ENCODE measurements around the gene PDCD11. TPM values are rescaled to one million over a fixed set of nuclear protein-coding genes. Genes with fewer than 3 reads are reported as not detected.

The PDCD11 gene
- total RNA-seq, 1 donor from 2014 or later = 72.8 TPM

- peaks cover 2% of the 10 kb centered on the region for H3K9me3 Mint-ChIP-seq (ENCODE audit: unreplicated experiment)
- Histone ChIP-seq H3K27ac (ENCODE audit: low read depth, low read length) (no peak overlapping the region), H3K9me3 (ENCODE audit: insufficient read depth, low read depth, low read length) (no peaks in the 10 kb centered on the region), H4K20me1 (ENCODE audit: insufficient read depth, low read length) (no peaks in the 10 kb centered on the region), H3K4me3 (ENCODE audit: insufficient read depth, low read depth, low read length) (no peak overlapping the region), H3K27me3 (ENCODE audit: insufficient read depth, low read length) (peaks cover 30% of the 10 kb centered on the region), H3K4me2 (ENCODE audit: low read length) (peak overlapping the region; percentile 11), H3K79me2 (ENCODE audit: insufficient read depth, low read length) (no peaks in the 10 kb centered on the region), H3K9ac (ENCODE audit: low read length) (no peak overlapping the region), H3K4me1 (ENCODE audit: insufficient read depth, low read length) (no peaks in the 10 kb centered on the region), H2AFZ (ENCODE audit: low read depth, low read length) (peak overlapping the region; percentile 47), H3K36me3 (ENCODE audit: insufficient read depth, low read length) (no peaks in the 10 kb centered on the region)
- H3K27ac Mint-ChIP-seq (ENCODE audit: unreplicated experiment) = no peak overlapping the region
- no peak for FAIRE-seq
- H3K27me3 Mint-ChIP-seq (ENCODE audit: low read depth, unreplicated experiment) = peaks cover 9% of the 10 kb centered on the region
- peaks cover 4% of the 10 kb centered on the region for H3K4me1 Mint-ChIP-seq (ENCODE audit: low read depth, unreplicated experiment)
- H3K4me3 Mint-ChIP-seq (ENCODE audit: unreplicated experiment) = no peak overlapping the region
- TF ChIP-seq CTCF (IDR thresholded peaks at IDR 0.05; ENCODE audit: insufficient read depth, low read depth, low read length) (no peak), EZH2 (IDR thresholded peaks at IDR 0.05; ENCODE audit: insufficient read depth, low read length) (no peak)
- H3K36me3 Mint-ChIP-seq (ENCODE audit: low read depth, unreplicated experiment) = no peaks in the 10 kb centered on the region
- no peak for DNase-seq (ENCODE audit: low read depth)
Observed at GRCh38 chr10:103473261-103473671, 76.8 kb downstream of the PDCD11 start.

- Histone ChIP-seq H3K36me3 (ENCODE audit: insufficient read depth, low read length) (no peaks in the 10 kb centered on the region), H3K27ac (ENCODE audit: low read depth, low read length) (no peak overlapping the region), H3K4me2 (ENCODE audit: low read length) (no peak overlapping the region), H3K4me1 (ENCODE audit: insufficient read depth, low read length) (no peaks in the 10 kb centered on the region), H3K9me3 (ENCODE audit: insufficient read depth, low read depth, low read length) (no peaks in the 10 kb centered on the region), H3K4me3 (ENCODE audit: insufficient read depth, low read depth, low read length) (no peak overlapping the region), H3K27me3 (ENCODE audit: insufficient read depth, low read length) (peaks cover 32% of the 10 kb centered on the region), H2AFZ (ENCODE audit: low read depth, low read length) (no peak overlapping the region), H4K20me1 (ENCODE audit: insufficient read depth, low read length) (no peaks in the 10 kb centered on the region), H3K79me2 (ENCODE audit: insufficient read depth, low read length) (no peaks in the 10 kb centered on the region), H3K9ac (ENCODE audit: low read length) (no peak overlapping the region)
- no peak overlapping the region for H3K27ac Mint-ChIP-seq (ENCODE audit: unreplicated experiment)
- FAIRE-seq (no peak), DNase-seq (ENCODE audit: low read depth) (no peak)
- H3K27me3 Mint-ChIP-seq (ENCODE audit: low read depth, unreplicated experiment) = peaks cover 10% of the 10 kb centered on the region
- H3K36me3 Mint-ChIP-seq (ENCODE audit: low read depth, unreplicated experiment) = no peaks in the 10 kb centered on the region
- peaks cover 4% of the 10 kb centered on the region for H3K4me1 Mint-ChIP-seq (ENCODE audit: low read depth, unreplicated experiment)
- TF ChIP-seq EZH2 (IDR thresholded peaks at IDR 0.05; ENCODE audit: insufficient read depth, low read length) = no peak
- TF ChIP-seq CTCF (IDR thresholded peaks at IDR 0.05; ENCODE audit: insufficient read depth, low read depth, low read length) = no peak
- no peak overlapping the region for H3K4me3 Mint-ChIP-seq (ENCODE audit: unreplicated experiment)
- peaks cover 2% of the 10 kb centered on the region for H3K9me3 Mint-ChIP-seq (ENCODE audit: unreplicated experiment)
Observed at GRCh38 chr10:103474077-103474476, 77.7 kb downstream of the PDCD11 start.

- H3K4me3 Mint-ChIP-seq (ENCODE audit: unreplicated experiment) = no peak overlapping the region
- FAIRE-seq = no peak
- H3K27ac Mint-ChIP-seq (ENCODE audit: unreplicated experiment) = no peak overlapping the region
Observed at GRCh38 chr10:103475437-103475836, 79.0 kb downstream of the PDCD11 start.

More at GRCh38 chr10:103475437-103475836, 79.0 kb downstream of the PDCD11 start:
- Histone ChIP-seq H3K4me3 (ENCODE audit: insufficient read depth, low read depth, low read length) (no peak overlapping the region), H3K27ac (ENCODE audit: low read depth, low read length) (no peak overlapping the region), H3K4me2 (ENCODE audit: low read length) (no peak overlapping the region), H3K9me3 (ENCODE audit: insufficient read depth, low read depth, low read length) (no peaks in the 10 kb centered on the region), H3K79me2 (ENCODE audit: insufficient read depth, low read length) (no peaks in the 10 kb centered on the region), H3K9ac (ENCODE audit: low read length) (no peak overlapping the region), H3K27me3 (ENCODE audit: insufficient read depth, low read length) (peaks cover 27% of the 10 kb centered on the region), H3K4me1 (ENCODE audit: insufficient read depth, low read length) (no peaks in the 10 kb centered on the region), H4K20me1 (ENCODE audit: insufficient read depth, low read length) (no peaks in the 10 kb centered on the region), H2AFZ (ENCODE audit: low read depth, low read length) (no peak overlapping the region), H3K36me3 (ENCODE audit: insufficient read depth, low read length) (no peaks in the 10 kb centered on the region)
- Mint-ChIP-seq H3K9me3 (ENCODE audit: unreplicated experiment) (peaks cover 1% of the 10 kb centered on the region), H3K4me1 (ENCODE audit: low read depth, unreplicated experiment) (peaks cover 4% of the 10 kb centered on the region), H3K36me3 (ENCODE audit: low read depth, unreplicated experiment) (no peaks in the 10 kb centered on the region), H3K27me3 (ENCODE audit: low read depth, unreplicated experiment) (peaks cover 11% of the 10 kb centered on the region)
- TF ChIP-seq CTCF (IDR thresholded peaks at IDR 0.05; ENCODE audit: insufficient read depth, low read depth, low read length) = no peak
- TF ChIP-seq EZH2 (IDR thresholded peaks at IDR 0.05; ENCODE audit: insufficient read depth, low read length) = no peak
- DNase-seq (ENCODE audit: low read depth) = no peak

Data from astrocyte (in vitro differentiated cells and primary cell).